Activated CD4-positive, CD25-positive, alpha-beta regulatory T cell treated with anti-CD3 and anti-CD28 coated beads, Interleukin-2, amount 50 U/mL, for 24 hours (primary cell): ENCODE data around the gene PLCL2.
A peak's percentile ranks its signal among the peaks of the same experiment; 100 is the strongest.

Experiments
- ATAC-seq, 2 donors: fragments of 150-1000 bp; cut with Tn5 transposase; one replicate each; pipeline ENCODE4 v1.10.0; 2021; ENCODE audit warnings: mild to moderate bottlenecking in 1 of 2, moderate library complexity in 1 of 2

Gene PLCL2

DNA sequence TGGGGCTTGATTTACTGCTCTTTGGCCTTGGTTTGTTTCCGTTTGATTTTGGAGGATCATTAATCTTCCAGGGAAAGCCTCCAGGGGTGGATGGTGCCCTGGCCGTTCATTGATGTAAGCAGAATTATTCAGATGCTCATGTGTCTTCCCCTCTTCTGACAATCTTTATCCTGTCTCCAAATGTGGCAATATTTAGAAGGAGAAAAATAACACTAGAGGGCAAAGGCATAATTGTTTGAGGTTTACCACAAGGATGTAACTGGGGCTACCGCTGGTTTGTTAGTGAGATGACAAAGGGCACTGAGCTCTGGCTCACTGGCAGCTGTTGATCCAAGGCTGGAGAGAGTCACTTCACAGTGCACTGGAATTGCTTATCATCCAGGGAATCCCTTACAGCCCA, 18.2 kb upstream of the PLCL2 start:
- ATAC-seq = no peak

DNA sequence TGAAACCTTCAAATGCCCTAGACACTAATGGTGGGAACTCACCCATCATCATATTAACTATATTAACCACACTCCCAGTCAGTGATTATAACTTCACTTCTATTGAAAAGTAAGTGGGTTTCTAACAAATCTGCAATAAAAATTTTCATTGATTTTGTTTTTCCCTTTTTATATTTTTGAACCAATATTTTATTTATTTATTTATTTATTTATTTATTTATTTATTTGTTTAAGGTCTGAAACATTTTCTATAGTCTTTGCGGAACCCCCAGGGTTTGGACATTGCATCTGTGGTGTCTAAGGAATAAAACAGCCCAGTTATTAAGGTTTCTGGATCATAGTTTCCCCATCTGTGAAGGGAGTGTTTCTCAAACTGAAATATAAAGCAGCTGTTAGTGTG, 16.2 kb upstream of the PLCL2 start:
- ATAC-seq = no peak

DNA sequence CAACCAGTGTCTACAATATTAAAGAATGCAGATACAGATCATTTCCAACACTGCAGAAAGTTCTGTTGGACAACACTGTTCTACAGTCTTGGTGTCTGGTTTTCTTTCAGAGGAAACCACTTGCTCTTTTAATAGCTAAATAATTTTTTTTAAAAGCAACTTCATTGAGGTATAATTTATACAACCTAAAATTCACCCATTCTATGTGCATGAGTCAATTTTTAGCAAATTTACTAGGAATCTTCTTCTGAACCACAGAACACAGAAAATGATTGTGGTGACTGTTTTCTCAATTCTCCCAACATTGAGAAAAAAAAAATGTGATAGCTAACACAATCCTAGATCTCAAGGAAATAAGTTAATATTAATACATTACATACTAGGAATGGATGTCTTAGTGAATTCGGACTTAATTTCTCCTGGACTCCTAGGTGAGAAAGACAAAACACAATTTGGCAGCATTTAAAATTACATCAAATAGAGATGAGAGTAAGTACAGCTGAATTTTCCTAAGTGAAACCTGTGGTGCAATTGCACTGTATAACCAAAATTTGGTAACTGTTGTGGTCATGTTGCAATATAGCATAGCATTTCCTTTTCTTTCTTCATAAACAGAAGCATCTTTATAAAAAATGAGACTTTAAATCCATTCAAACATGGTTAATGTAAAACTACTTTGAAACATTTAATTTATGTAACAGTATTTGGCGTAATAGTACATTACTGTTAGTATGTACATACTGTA, 15.3 kb upstream of the PLCL2 start:
- ATAC-seq = no peak

DNA sequence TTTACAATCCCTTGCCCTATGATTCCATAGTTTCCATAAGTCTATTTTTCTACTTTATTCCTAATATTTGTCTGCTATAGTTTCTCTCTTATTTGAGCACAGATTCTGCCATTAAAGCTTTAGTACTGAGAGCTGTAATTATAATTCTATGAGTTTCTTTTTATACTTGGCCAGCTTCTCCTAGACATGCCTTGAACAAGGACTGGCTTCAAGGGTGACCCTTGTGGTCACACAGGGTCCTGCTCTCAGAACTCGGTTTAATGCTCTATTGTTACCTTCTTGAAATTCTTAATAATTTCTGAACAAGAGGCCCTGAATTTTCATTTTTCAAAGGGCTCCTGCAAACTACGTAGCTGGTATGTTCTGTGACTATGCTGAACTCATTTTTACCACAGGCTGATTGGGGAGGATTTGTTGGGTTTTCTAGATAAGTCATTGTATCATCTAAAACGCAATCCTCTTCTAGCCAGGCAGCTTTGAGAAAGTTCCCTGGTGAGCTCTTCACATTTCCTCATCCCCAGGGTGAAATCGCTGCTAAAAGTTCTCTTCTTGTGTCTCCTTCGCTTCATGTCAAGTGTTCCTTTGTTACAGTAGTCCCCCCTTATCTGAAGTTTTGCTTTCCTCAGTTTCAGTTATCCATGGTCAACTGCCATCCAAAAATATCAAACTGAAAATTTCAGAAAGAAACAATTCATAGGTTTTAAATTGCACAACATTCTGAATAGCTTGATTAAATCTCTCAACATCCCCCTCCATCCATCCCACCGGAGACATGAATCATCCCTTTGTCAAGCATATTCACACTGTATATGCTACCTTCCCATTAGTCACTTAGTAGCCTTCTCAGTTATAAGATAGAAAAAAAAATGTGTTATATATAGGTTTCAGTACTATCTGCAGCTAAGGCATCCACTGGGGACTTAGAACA, 12.6 kb upstream of the PLCL2 start:
- no peak for ATAC-seq

DNA sequence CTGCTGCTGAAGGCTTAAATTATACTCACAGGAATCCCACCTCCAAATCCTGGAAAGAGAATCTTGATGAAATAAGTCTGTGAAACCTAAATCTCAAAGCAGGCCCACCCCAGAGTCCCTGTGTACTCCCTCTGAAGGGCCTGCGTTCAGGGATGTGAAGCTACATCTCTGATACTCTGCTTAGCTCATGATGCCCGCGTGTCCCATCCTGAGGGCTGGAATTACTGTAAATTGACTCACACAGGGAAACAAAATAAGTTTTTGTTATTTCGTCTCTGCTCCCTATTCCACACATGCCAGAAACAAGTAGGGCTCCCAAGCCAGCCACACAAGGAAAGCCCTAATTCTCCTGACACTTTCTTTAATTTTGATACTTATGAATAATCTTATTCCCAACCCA, 10.9 kb upstream of the PLCL2 start:
- no peak for ATAC-seq

DNA sequence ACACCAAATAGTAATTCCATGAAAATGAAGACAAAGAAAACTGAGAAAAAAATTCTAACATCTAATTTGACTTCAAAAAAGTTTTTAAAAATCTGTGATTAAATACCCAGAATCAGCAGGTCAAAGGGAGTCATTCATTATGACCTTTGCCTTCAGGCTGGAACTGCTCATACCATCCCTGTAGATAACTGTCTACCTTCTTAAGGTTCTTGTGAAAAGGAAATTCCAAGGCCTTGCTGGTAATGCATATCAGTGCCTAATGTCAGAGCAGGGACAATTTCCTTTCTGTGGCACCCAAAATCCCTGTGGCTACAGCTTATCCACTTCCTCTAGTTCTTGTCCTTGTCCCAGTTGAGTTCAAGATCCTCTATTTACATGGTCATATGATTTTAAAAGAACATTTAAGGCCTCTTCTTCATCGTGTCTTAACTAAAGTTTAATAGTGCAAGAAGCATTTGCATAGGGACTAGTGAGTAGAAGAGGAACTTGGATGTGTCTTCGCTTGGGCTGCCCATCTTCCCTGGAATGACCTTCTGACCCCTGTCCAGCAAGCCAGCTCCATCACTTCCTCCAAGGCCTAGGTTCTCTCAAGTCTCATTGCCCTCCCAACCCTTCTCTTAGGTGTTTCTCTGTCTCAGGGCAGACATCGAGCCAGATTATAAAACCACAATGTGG, 8.7 kb upstream of the PLCL2 start:
- ATAC-seq = no peak

DNA sequence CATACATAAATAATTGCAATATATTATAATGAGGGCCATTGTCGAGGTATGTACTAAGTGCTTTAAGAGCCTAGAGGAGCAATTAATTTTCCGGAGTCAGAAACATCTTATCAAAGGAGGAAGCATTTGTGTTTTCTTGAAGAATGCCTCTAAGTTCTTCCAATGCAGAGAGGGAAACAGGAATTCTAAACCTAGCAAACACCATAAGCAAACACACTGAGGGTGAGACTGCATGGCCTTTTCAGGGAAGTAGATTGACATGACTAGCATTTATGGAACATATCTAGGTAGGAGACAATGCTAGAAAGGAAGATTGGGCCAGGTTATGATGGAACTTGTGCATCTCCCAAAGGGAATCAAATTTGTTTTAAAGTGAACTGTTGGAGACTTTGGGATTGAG, 7.2 kb upstream of the PLCL2 start:
- ATAC-seq = no peak

DNA sequence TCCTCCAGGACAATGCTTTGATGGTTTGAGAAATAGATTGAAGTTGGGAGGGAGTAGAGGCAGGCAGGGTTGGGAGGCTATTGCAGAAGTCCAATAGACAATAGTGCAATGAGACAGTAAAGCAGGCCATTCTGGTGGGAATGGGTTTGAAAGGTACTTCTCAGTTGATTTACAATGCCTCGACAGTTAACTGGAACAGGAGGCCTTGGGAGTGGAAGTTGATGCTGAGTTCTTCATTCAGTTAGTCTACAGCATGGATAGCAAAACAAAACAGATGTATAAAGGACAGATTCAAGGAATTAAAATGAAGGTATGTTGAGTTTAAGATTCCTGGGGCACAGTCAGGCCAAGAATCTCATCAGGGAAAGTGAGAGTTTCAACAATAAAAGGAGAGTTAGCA, 6.8 kb upstream of the PLCL2 start:
- no peak for ATAC-seq

DNA sequence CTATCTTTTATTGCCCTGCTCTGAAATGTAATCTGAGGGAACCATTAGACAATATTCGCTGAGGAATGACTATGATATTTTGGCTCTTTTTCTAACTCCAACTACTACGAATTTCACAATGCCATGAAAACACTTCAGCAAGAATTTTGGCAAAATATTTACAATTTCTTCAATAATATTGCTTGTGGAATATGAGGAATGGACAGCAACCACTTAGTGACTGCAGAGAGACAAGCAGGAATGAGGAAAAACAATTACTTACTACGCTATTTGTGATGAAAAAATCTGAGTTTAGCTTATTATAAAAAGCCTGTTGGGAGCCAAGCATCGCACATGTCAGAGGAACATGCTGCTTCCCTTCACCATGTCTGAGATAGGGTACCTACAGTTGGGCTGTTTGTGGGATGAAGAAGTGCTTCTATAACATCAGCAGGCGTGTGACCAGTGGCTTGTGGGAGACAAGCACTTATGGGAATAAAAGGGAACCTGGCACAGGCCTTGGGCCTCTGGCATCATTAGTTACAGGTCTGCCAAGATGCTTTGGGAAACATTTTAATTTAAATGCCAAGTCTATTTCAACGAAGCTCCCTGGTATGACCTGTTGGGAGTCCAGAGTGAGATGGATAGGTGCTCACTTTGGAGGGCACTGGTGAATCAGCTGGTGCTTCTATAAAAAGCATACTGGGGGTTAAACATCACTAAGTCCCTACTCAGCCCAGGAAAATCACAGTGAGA, 2.7 kb upstream of the PLCL2 start:
- ATAC-seq = no peak

DNA sequence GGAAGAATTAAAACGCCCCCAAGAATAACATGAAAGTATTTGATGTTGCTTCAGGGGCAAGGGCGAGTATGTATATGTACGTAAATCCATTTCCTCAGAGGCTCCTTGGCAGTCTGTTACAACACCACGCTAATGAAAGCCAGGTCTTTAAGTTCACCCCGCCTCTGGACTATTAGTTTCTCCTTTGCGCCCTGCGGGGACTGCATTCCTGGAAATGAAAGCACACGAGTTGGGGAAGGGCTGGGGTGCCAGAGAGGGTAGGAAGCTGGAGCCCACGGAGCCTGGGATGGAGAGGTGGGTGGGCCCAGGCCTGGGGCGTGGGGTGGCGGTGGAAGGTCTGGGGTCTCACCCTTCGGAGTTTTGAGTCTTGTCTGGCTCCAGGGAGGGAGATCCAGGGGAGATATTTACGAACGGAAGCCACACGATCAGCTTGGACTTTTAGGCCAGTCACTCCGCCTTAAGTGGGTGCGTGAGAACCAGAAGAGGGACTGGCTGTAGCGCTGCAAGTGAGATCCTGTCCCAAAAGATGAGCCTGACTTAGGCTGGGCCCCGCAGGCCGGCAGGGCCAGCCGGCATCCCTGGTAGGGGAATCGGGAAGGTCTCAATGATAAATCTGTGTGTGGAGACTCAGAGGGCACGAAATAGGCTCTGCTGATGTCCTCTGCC, 1.6 kb upstream of the PLCL2 start:
- no peak for ATAC-seq

DNA sequence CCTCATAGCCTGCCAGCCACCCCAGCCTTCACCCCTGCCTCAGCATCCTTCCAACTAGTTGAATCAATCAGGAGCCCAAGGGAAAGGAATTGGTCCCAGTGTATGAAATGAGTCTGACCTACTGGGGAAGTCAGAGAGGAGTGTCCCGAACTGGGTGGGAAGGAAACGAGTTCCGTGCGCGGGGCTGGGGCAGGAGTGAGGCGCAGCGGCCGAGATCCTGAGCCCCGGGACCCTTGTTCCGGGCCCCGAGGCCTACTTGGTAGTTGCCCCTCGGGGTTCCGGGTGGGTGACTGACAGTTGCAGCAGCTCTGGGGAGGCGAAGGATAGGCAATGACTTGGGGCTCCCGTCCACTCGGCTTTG, 1.1 kb upstream of the PLCL2 start:
- no peak for ATAC-seq

DNA sequence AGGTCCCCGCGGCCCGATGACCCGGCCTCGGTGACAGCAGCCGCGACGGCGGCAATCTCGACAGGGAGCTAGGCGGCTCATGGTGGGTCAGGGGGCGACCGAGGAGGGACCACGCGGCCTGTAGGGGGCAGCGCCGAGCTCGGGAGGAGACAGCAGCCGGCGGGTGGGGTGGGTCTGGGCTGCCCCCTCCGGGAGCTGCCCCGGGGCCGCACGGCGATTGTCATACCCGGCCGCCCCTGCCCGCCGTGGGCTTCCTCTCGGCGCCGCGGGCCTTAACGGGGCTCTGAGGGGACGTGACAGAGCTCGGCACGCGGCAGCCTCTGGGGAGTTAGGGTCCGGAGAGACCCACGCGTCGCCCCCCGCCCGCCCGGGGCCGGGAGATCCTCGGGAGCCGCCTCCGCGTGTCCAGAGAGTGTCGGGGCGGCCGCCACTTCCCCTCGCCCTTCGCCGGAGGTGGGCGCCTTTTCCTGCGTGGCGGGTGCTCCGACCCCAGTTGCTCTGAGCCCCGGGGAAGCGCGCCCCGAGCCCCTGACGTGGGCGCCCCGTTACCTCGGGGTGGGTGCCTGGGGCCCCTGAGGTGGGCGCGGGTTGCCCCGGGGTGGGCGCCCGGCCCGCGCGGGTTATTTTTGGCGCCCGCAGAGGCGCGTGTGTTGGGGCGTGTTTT, 539 bp upstream of the PLCL2 start:
- ATAC-seq = peak; percentile 61 to 64

DNA sequence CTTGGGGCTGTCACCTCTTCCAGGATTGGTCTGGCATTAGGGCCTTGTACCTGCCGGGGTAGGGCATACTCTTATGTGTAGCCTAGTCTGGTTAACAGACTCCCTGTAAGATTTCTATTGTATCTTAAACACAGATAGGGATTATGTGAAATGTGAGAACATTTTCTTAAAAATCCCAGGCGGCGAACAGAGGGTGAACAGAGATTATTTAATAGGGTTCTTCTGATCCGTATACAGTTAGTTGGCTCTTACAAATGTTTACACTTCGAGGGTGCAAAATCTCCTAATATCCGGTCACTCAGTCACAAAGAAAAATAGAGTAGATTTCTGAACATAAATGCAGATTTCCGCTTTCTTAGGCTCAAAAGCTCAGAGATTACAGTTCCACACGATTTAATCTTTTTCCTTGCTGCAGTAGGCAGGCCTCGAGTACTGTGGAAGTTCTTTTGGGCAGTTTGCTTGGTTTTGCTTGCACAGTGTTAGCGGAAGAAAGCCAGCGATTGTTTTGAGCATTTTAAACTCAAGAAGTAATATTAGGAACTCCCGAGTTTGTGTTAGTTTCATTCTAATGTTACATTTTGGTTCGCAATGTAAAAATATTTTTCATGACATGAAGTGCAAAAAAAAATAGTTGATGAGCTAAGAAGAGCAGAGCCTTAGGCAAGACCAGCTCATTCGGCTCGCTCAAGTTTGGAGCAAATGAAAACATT, 993 bp downstream of the PLCL2 start:
- peak; percentile 11 to 12 for ATAC-seq

DNA sequence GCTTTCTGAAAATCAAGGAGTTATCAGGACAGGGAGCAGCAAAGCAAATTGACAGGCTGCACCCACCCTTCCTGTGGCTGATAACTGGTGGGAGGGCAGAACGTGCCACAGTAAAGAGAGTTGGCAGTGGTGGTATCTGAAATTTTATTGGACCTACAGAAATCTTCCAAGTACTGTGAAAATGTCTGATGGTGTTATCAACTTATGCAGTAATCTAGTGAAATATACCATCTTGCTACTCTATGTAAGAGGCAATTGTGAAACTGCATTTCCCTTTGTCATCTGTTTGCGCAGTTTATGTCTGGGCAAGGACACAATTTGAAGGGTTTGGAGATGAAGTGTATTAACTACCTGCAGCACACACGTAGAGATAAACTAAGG, 1.5 kb downstream of the PLCL2 start:
- ATAC-seq = no peak

DNA sequence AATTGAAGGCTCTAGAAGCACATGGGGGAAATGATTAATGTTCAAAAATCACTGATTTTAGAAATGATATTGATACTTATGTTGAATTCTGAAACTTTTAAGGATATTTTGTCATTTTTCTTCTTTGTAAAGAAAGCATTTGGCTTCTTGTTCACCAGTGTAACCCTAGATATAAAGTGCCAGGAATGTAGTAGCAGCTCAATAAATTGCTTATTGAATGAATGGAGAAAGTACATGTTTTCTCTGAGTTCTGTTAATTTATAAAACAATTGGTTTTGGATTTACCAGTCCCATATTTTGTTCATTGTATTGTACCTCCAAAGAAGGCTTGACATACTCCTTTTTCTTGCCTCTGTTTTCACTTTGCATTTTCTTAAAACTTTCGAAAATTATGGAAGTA, 2.4 kb downstream of the PLCL2 start:
- no peak for ATAC-seq

DNA sequence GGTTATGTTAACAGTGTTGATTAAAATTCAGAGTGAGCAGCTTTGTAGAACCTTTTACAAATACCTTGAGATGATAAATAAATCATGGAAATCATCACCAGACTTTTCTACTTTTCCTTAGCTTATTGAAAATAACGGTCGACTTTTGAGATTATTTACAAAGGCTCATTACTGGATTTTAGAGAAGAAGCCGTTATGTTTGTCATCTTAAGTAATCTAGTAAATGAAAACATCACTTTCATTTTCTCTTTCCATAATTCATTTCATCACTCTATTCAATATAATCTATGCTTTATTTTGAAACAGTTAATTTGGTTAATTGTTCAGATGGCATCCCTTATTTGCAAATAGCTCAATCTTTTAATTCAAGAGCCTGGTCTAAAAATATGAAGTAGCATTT, 3.6 kb downstream of the PLCL2 start:
- ATAC-seq = no peak

DNA sequence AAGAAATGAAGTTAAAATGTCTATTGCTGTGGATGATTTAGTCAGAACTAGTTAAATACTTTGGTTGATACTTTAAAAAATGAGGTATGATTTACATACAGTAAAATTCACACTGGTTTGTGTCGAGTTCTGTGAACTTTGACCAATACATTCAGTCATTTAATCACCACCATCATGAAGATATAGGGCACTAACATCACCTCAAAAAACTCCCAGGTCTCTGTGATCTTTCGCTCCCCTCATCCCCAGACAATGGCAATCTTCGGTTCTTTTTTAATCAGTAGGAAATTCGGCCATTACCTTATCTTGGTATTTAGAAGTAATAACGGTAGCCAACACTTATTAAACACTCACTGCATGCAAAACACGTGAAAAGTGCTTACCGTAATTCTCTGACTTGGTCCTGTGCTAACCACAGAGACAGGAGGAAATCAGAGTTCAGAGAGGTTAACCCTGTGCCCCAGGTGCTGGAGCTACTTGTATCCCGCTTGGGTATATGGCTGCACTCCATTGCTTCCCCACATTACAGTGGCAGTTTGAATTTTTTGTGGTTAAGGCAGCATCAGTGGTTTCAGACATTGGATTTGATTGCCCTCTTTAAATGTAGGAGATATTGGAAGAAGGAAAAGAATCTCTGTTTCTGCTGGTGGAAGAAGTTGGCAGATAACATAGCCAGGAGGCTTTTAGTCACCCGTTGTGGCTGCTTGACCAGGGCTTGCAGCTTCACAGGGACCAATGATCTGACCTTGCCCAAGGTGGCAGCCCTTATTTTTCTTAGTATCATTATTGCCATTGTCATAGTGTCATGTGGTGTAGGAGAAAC, 4.2 kb downstream of the PLCL2 start:
- peak; percentile 33 to 48 for ATAC-seq

DNA sequence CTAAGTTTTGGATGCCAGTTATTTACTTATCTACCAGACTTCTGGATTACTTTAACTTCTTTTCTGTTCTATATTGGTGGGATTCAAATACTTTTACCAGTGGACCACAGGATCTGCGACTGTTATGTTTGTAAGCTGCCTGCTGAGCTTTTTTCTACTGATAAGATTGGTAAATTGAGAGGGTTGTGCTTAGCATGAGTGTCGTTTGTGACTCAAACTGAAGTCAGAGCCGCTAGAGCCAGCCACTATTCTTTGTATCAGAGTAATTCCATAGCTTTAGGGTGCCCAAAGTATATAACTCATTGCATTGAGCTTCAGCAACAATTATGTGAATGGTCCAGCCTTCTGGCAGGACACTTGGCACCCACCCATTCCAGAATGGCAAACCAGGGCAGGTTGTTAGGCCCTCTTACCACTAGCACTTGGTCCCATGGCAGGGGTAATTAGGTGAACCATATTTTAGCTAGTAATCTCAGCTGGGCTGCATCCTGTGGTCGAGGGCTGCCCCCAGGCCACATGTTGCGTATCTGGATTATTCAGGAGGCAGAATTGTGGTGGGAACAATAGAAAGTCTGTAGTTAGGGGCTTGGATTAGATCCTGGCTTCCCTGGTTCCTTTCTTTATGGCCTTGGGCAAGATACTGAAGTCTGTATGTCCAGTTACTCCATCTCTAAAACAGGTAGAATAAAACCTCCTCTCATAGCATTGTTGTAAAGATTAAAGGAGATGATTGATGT, 6.0 kb downstream of the PLCL2 start:
- ATAC-seq = no peak

DNA sequence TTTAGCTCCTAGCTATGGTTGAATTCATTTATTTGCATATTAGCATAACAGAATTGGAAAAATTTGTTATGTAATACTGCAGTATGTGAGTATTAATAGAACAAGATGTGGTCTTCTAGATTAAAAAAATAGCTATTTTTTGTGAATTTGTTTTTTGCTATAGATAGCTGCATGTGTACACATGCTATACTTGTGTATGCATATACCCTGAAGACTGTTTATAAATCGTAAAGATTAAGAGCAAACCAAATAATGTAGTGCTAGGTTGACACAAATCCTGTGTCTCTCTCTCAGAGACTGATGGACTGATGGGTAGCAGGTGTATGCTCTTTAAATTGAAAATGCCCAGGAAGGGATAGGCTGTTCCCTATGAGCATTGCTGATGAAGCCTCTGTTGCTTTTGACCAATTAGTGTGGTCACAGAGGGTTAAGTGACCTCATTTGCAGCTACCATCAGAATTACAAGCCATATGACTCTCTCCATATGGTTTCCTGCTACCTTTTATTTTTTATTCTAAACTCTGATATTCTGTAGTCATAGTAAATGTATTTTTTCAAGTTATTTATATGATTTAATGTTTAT, 9.0 kb downstream of the PLCL2 start:
- ATAC-seq = no peak
